DMS153 treated with DMSO at 0.1 percent for 48 hours (cell line): ENCODE data around the gene IDUA.

Source experiments
- DNase-seq: peaks from one replicate; lab custom pipeline; 2025; ENCODE audit not compliant: unreplicated experiment; lab: John Stamatoyannopoulos, UW

Gene IDUA

DNA sequence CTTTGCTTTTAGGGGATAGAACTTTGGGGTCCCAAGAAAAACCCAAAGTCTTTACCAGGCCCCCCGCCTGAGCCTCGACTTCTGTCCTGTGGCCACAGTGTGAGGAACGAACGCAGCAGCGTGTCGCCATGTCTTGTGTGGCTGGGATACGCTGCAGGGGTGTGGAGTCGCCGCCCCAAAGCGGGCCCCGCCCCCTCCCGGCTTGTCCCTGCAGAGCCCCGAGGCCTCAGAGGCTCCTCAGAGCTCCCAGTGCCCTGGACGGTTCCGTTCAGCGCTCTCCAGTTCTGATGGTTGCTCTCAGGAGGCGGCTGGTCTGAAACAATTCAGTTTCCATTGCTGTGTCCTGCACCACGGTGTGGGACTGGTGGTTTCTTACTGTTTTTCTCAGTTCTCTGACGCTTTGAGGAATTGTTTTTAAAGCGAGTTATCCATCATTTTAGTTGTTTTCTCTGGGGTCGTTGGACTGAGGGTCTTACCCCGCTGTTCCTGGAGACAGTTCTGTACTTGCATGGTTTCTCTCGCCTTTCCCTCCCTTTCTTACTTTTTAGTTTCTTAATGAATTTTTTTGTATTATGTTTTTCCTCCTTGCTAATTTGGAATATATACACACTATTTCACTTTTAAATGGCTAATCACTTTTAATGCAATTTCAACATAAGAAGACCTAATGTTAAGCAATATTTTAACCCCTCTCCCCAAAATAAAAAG is 1.6 kb upstream of the IDUA start:
- no peak for DNase-seq

DNA sequence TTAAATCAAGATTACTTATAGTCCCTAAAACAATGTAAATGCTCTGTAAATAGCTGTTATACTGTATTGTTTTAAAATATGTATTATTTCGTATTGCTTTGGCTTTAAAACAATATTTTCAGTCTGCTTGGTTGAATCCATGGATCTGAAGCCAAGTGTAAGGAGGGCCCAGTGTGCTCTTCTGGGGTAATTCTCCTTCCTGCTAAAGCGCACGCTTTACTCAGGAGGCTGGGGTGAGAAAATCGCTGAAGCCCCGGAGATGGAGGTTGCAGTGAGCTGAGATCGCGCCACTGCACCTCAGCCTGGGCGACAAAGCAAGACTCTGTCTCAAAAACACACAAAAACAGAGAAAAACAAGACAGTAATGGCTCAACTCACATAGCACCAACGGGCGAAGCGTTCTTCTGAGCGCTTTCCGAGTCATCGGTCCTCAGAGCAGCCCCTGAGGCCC is 391 bp upstream of the IDUA start:
- no peak for DNase-seq

DNA sequence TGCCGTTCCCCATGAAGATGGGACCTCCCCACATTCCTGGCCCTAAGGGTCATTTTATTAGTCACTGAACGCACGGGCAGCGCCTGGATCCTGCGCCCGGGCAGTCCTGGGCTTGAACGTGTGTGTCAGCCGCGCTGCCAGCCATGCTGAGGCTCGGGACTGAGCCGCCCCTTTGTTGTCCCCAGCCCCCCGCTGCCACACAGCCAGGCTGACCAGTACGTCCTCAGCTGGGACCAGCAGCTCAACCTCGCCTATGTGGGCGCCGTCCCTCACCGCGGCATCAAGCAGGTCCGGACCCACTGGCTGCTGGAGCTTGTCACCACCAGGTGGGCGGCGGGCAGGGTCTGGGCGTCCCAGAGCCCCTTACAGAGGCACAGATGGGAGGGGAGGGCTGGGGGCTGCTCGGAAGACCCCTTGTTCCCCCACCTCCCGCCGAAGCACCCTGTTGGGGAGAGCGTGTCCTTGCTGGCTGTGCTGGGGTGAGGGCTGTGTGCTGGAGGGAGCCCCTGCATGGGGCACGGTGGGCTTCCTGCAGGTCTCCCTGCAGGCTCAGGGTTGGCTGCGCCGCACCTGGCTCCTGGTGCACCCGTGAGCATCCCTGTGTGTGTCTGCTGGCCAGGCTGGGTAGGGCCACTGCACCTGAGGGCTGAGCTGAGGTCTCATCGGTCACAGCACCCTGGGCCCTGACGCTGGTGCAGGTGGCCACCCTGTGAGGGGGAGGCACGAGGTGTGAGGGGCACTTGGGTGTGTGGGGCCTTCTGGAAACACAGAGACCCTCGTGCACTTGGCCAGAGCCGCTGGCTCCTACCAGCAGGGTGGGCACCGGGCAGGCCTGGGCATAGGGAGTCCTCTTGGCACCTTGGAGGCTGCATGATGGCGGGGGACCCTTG is 1.0 kb downstream of the IDUA start:
- DNase-seq = no peak

DNA sequence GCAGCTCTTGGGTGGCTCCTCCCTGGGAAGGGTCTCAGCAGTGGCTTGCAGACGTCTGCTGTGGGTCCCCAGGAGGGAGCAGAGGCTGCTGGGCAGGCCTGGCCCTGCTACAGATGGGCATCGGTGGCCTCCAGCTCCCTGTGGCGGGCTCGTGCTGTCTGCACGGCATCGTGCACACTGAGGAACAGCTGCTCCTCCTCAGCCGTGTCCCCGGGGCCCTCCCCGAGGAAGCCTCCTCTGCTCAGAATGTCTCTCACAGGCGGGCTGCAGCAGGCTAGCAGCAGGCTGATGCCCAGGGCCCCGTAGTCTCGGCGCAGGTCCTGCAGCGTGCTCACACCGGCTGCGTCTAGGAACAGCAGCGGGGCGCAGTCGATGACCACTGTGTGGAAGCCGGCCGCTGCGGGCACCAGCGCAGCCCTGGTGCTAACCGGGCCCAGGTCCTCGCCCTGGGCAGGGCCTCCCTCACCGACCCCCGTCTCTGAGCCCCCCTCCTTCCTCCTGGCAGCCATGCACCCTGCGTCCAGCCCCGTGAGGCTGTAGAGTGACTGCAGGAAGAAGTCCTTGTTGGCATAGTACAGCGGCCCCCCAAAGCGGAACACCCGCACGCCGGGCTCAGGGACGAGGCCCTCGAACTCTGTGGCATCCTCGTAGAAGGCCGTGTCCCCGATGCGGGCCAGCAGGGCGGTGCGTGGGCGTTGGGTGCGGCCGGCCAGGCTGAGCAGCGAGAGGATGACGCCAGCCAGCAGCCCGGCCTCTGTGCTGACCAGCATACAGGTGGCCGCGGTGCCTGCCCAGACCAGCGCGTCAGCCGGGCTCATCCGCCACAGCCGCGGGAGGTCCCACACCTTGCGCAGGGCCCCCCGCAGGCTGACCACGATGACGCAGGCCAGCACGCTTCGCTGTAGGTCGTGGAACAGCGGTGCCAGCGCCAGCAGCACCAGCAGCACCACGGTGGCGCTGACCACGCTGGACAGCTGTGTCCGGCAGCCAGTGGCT is 2.2 kb downstream of the IDUA start:
- no peak for DNase-seq

DNA sequence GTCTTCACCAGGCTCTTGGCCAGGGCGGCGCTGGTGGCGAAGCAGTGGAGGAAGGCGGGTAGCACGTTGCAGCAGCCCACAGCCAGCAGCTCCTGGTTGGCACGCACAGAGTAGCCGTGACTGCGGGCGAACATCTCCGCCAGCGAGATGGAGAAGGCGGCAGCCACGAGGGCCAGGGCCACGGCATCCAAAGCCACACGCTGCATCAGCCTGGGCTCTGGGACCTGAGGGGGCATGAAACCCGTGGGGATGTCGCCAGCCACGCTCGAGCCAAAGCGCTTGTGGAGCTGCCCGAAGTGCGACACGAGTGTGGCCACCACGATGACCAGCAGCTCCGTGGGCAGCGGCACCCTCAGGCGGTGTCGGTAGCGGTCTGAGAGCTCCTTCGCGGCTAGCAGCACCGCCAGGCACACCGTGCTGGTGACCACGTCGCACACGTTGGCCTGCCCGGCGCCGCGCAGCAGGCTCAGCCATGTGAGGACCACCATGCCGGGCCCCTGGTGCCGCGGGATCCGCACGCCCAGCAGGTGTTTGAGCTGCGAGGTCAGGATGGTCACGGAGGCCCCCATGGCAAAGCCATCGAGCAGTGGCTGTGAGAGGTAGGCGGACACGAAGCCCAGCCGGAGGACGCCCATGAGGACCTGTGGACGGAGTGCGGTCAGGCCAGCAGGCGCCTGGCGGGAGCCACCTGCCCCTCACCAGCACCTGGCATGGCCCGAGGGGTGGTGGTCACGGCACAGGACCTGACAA is 3.1 kb downstream of the IDUA start:
- DNase-seq = no peak

DNA sequence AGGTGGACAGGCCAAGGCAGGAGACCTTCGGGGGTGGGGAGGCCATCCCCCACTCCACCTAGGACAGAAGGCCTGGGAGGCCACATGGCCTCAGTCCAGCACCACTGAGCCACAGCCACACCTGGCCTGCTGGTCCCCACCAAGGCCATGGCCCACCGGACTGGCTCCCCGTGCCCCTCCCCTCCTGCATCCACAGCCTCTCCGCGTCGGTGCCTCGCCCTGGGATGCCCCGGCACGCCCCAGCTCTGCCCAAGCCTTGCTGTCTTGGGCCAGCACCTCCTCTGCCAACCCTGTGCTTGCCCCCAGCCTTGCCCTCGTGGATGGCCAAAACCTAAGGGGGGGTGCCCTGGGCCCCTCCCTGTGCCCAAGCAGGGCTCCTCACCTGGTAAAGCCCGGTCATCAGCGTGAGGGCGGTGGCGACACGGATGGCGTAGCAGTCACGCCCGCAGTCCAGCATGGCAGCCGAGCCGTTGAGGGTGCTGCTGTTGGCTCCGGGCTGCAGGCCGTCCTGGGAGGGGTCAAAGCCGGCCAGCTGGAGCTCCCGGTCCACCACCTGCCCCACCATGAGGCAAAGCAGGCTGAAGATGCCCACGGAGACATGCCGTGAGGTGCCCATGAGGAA is 4.0 kb downstream of the IDUA start:
- DNase-seq = no peak

DNA sequence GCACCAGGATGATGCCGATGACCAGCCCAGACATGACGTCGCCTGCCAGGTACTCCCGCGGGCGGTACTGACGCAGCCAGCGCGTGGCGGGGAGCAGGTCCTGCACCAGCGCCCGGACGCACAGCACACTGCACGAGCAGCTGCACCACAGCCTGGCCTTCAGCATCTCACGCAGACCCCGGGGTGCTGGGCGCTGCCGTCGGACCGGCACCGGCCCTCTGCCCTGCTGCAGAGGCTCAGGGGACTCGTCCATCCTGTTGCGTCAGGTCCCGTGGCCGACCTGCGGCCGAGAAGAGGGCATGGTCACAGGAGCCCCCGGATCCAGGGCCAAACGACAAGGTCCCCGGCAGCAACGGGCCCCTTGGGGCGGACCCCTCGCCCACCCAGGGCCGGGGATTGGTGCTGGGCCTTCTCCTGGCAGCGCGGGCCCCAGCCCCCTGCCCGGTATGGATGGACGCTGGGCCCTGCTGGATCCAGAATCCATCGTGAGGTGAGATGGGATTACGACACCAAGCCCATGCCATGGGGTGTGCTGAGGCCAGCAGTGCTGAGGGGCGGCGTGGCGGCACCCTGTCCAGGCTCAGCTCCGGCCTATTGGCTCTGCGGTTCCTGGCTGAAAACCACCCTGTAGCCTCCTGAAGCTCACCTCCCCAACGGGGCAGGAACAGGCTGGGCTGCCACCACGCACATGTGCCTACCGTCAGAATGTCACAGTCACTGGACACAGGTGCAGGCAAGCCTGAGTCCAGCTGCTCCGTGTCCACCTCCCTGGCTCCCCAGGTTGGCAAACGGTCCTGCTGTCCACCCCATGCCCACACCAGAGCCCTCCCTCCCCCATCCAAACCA is 4.8 kb downstream of the IDUA start:
- no peak for DNase-seq

DNA sequence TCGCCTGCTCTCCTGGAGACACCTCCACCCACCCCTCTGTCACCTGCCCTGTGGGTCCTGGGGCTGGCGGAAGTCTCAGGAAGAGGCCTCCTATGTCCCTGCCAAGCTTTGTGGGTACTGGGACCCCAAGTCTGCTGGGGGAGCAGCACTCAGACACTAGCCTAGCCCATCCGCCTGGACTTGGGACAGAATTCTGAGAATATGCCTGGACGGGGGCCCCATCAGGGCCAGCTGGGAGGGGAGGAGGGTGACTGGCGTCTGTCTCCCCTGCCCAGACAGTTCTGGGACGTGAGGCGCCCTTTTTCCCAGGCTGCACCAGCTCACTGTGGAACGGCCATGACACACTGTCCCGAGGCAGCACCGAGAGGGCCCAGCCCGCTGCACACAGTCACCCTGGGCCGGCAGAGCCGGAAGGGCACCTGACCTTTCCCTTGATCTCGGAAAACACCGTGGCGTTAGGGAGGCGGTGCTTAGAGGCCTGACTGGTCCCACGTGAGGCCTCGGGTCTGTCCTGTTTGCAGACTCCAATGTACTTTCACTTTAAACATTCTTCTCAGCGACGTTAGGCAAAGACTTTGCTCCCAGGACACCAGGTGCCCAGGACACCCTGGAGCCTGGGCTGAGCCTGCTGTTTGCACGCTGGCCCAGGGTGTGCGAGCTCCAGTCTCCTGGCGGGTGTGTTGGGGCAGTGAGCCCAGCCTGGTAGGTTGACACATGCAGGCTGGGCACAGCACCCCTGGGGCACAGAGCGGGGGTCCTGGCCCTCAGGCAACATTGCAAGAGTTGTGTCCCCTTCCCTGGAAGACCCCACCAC is 5.7 kb downstream of the IDUA start:
- no peak for DNase-seq

DNA sequence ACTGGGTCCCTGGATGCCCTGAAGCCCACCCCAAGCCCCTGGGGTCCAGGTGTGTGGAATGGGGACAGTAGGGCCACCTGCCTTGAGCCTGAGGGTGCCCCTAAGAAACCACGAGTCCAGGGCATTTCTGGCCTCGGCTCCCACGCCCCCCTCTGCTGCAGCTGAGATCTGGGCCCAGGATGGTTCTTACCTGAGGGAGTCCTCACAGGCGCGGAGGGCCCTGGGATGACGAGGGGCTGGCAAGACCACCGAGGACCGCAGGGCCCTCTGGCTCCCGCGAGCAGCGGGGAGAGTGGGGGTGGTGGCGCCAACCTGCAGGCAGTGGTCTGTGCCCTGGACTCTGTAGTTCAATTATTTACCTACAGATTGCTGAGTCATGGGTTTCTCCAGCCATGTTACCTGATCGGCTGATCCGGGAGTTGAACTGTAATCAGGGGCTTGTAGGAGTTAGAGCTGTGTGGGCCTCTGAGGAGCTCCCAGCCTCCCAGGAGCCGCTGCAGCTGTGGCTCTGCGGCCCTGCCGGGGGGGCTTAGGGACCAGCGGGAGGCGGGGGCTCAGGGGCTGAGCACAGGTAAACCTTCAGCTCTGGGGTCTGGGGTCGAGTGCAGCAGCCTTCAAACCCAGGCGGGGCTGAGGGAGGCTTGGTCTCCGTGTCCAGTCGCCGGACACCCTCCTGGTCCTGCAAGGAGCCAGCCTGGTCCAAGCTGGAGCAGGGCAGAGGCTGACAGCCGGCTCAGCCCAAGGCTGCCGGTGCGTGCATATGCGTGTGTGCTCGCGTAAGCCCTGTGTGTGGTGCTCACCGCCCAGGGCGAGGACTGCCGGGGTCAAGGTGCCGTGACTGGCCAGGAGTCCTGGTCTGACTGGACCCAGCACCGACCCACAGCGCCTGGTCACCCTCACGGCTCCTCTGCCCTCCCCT is 6.5 kb downstream of the IDUA start, which contains the start of gene SLC26A1:
SLC26A1 (minus strand) TSS at position 294 of the 919 bp plus-strand sequence. CDS start 1,701 bp downstream, outside the sequence.
- no peak for DNase-seq

DNA sequence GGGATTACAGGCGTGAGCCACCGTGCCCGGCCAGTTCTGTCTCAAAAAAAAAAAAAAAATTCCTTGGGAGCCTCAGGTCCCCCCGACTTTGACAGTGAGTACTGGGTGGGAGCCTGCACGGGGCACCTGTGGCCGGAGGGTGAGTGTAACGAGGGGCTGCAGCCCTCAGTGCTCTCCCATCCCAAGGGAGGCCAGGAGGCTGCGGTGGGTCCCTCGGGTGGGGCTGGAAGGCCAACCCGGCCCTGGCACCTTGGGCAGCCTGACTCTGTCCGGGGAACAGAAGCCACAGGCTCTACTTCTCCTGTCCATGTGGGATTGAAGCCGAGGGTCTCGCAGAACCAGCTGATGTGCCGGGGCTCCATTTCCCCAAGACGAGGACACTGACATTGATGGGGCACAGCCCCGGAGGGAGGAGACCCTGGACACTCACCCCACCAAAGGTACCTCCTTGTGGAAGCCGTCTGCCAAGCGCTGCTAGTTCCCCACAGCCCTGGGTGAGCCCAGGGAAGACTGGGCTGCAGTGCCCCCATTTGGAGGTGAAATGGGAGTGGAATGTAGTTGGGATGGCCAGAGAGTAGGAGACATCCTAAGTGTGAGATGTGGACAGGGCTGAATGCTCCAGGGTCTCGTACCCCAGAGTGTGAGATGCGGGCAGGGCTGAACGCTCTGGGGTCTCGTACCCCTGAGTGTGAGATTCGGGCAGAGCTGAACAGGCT is 8.6 kb downstream of the IDUA start:
- no peak for DNase-seq

DNA sequence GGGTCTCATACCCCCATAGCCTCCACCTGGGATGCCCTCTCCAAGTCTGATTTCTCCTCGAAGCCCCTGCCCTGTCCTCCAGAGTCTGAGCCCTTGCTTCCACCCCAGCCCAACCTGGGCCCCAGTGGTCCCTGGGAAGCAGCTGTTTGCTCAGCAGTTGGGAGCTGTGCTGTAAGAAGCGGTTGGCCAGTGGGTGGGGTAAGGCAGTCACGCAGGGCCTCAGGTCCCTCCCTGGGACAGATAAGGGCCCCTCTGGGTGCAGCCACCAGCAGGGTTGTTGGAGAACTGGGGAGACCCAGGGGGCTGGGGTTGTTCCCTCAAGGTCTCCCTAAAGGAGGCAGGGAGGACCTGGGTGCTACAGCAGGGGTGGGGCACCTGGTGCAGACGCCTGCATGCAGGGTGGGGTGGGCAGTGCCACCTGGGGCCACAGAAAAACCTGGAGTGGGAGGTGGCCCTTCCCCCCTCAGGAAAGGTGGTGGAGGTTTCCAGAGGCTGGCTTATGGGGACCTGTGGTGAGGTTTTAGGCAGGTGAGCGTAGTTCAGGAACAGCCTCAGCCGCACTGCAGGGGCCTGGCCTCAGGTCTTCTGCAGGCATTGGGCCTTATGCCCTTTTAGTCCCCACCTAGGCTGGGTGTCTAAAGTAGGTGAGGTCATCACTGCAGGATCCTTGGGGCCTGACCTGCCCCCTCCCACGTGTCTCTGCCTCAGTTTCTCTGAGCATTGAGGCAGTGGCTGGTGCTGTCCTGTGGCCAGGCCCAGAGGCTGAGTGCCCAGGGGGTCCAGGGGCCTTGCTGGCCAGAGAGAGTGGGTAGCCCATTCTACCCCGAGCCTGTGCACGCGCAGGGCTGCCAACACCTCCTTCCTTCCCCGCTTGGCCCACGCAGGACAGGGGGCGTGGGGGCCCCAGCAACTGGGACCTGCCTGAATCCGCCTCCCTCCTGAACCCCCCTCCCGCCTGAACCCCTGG is 9.5 kb downstream of the IDUA start:
- DNase-seq = no peak

DNA sequence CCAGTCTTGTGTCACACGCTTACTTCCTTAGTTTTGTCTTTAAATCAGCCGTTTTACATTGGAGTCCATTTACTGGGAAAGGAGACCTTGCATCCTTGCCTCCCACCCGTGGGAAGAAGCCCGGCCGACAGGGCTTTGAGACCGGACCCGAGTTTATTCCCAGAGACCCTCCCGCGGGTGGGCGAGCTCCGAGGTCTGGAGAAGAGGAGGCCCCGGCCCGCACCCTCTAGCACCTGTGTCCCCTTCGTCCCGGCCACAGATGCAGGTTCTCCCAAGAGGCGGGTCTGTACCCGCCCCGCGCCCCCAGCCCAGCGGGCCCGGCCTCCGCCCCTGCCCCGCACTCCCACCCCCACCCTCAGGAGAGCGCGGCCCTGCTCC is 10.1 kb downstream of the IDUA start:
- no peak for DNase-seq

DNA sequence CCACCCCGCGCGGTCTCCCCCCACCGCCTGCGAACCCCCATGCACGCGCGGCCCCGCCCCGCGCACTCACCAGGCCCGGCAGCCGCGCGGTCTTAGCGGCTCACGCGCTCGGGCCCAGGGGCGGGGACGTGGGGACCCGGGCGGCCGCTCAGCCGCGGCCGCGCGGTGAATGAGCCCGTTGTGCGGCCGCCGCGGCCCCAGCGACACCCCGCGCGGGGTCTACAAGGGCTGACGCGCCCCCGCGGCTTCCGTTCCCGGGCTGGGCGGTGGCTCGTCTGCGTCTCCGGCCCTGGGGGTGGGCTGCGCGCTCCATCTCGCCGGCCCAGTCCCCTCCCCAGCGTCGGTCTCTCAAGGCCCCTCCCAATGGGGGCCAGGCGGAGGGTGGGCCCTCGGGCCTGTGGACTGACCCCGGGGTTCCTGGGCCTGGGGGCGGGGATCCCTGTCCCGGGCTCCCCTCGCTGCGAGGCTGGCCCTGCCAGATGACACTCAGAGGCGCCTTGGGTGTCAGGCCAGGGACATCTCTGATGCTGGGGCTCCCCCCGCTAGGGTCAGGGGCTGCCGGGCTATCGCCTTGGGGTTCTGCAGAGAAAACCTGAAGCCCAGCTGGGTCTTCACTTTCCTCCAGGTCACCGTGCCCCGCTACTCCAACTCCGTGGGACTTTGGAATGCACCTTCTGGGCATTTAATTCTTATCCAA is 10.7 kb downstream of the IDUA start:
- no peak for DNase-seq

DNA sequence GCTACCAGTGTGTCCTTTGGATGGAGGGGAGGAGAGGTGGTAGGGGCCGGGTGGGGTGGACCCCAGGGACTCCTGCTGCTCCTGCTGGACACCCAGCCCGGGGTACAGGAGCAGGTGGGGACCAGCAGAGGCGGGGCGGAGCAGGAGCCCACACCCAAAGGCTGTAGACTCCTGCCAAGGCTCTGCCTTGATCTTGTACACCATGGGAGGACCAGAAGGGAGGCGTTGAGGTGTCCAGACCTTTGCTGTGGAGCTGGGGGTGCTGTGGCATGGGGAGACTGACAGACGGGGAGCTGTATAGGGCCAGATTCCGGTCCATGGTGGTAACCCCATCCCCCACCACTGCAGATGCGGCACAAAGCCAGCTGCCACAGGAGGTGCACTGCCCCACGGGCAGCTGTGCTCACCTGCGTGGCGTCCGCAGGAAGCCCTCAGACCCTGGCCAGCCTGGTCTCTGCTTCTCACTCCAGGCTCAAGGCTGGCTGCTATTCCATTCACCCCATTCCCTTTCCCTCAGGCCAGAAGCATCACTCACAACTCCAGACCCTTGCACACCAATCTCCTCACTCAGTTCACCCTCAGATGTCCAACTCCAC is 11.3 kb downstream of the IDUA start:
- DNase-seq = no peak
